Osteoblast (primary cell): ENCODE measurements around the gene WDR90. TPM values are rescaled to one million over a fixed set of nuclear protein-coding genes. Genes with fewer than 3 reads are reported as not detected.
A peak's percentile ranks its signal among the peaks of the same experiment; 100 is the strongest.

Source experiments
- DNase-seq: peaks from one replicate; pipeline ENCODE4 v3.0.0; 2011; ENCODE audit warnings: low spot score, mixed read lengths; ENCODE audit not compliant: insufficient read length; ENCODE audit errors: missing footprints
- H2AFZ ChIP-seq: 2 replicates; pipeline ENCODE4 v1.6.0; 2011; ENCODE audit warnings: mild to moderate bottlenecking, low read length
- H3K27ac ChIP-seq: 2 replicates; pipeline ENCODE4 v1.5.1; 2011; ENCODE audit warnings: mild to moderate bottlenecking, low read depth, low read length, moderate library complexity
- H3K27me3 ChIP-seq: 2 replicates; pipeline ENCODE4 v1.6.0; 2012; ENCODE audit warnings: mild to moderate bottlenecking, control low read depth, inconsistent platforms, low read length, moderate library complexity; ENCODE audit not compliant: insufficient read depth
- H3K36me3 ChIP-seq: 2 replicates; pipeline ENCODE4 v1.5.1; 2011; ENCODE audit warnings: mild to moderate bottlenecking, low read length, control low read depth, moderate library complexity; ENCODE audit not compliant: insufficient read depth
- H3K4me1 ChIP-seq: 2 replicates; pipeline ENCODE4 v1.5.1; 2011; ENCODE audit warnings: mild to moderate bottlenecking, low read length, control low read depth, moderate library complexity; ENCODE audit not compliant: insufficient read depth
- H3K4me2 ChIP-seq: 2 replicates; pipeline ENCODE4 v1.6.0; 2011; ENCODE audit warnings: mild to moderate bottlenecking, low read length; ENCODE audit not compliant: insufficient read depth
- H3K4me3 ChIP-seq: fragments of 200-600 bp; sonication (generic); 3 replicates; pipeline ENCODE4 v1.5.1; 2012; ENCODE audit warnings: mild to moderate bottlenecking, low read length, inconsistent platforms; ENCODE audit not compliant: insufficient read depth
- H3K79me2 ChIP-seq: 2 replicates; pipeline ENCODE4 v1.6.0; 2012; ENCODE audit warnings: mild to moderate bottlenecking, low read length, control low read depth, inconsistent platforms; ENCODE audit not compliant: insufficient read depth
- H3K9me3 ChIP-seq: 2 replicates; pipeline ENCODE4 v1.5.1; 2011; ENCODE audit warnings: low read depth, low read length, control low read depth
- H4K20me1 ChIP-seq: 2 replicates; pipeline ENCODE4 v1.6.0; 2012; ENCODE audit warnings: mild to moderate bottlenecking, low read length, control low read depth; ENCODE audit not compliant: insufficient read depth
- CTCF ChIP-seq: IDR thresholded peaks from 2 replicates; pipeline ENCODE4 v1.5.1; 2011; ENCODE audit warnings: mild to moderate bottlenecking, low read depth, low read length, moderate library complexity; ENCODE audit errors: extremely low read depth
- total RNA-seq: library from RNA; depleted of rRNA; stranded (reverse); fragments of >200 nt; gene quantifications from 2 replicates; pipeline ENCODE4 v1.2.3, GENCODE V29; 2012

Gene WDR90
- total RNA-seq, 1 donor, result 19.2 TPM

GRCh38 chr16:625117-625976, 23.8 kb upstream of the WDR90 start:
- Histone ChIP-seq H3K36me3 (no peaks in the 10 kb centered on the region), H3K4me1 (peaks cover 13% of the 10 kb centered on the region), H4K20me1 (peaks cover 13% of the 10 kb centered on the region), H3K27ac (no peak overlapping the region), H2AFZ (no peak overlapping the region), H3K4me3 (no peak overlapping the region), H3K4me2 (no peak overlapping the region), H3K9me3 (no peaks in the 10 kb centered on the region), H3K27me3 (no peaks in the 10 kb centered on the region), H3K79me2 (peaks cover 7% of the 10 kb centered on the region)
- peak; percentile 87 for DNase-seq
- no peak for TF ChIP-seq CTCF

- no peak overlapping the region for H2AFZ ChIP-seq
- peaks cover 13% of the 10 kb centered on the region for H3K4me1 ChIP-seq
- H3K4me3 ChIP-seq, result no peak overlapping the region
- H3K79me2 ChIP-seq, result peaks cover 7% of the 10 kb centered on the region
- peak overlapping the region; percentile 72 for H3K27ac ChIP-seq
- H3K36me3 ChIP-seq, result no peaks in the 10 kb centered on the region
- no peaks in the 10 kb centered on the region for H3K27me3 ChIP-seq
- H3K4me2 ChIP-seq, result no peak overlapping the region
- peak; percentile 89 for DNase-seq
- TF ChIP-seq CTCF, result no peak
- H3K9me3 ChIP-seq, result no peaks in the 10 kb centered on the region
- peaks cover 13% of the 10 kb centered on the region for H4K20me1 ChIP-seq
These were observed 23.0 kb upstream of the WDR90 start for GRCh38 chr16:625977-626765.

GRCh38 chr16:626787-627453, 22.2 kb upstream of the WDR90 start:
- DNase-seq, result peak; percentile 100
- peak overlapping the region; percentile 45 for H3K4me2 ChIP-seq
- H3K27me3 ChIP-seq, result no peaks in the 10 kb centered on the region

More at GRCh38 chr16:626787-627453, 22.2 kb upstream of the WDR90 start:
- peaks cover 13% of the 10 kb centered on the region for H3K4me1 ChIP-seq
- TF ChIP-seq CTCF, result no peak
- peaks cover 6% of the 10 kb centered on the region for H4K20me1 ChIP-seq
- H3K27ac ChIP-seq, result peak overlapping the region; percentile 72
- no peaks in the 10 kb centered on the region for H3K36me3 ChIP-seq
- H3K9me3 ChIP-seq, result no peaks in the 10 kb centered on the region
- no peak overlapping the region for H3K4me3 ChIP-seq
- H2AFZ ChIP-seq, result no peak overlapping the region
- H3K79me2 ChIP-seq, result peaks cover 3% of the 10 kb centered on the region
